ENCODE measurements around the gene TSPAN8.
"Not testable (repeated sequence)": the region's sequence is repeated elsewhere in the genome, so short reads cannot be mapped to it uniquely, and the experiment has no call there.

Gene TSPAN8

DNA sequence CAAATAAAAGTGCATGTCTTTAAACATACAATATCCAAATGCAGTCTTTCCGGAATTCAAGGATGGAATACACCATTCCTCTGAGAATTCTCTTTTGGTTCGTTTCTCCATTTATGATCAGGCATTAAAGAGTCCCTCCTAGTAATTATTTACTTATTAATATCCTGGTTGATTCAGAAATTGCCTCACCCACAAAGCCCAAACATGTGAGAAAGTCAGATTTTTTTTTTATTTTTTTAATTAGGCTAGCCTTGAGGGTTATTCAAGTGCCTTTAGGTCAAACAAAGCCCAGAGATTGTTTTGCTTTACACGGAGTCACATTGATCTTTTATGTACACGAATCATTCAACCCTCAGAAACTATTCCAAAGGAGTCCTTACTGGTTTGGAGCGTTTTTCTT, 6.4 kb upstream of the TSPAN8 start:
- DNase-seq (ENCODE audit: low read depth) = no peak

DNA sequence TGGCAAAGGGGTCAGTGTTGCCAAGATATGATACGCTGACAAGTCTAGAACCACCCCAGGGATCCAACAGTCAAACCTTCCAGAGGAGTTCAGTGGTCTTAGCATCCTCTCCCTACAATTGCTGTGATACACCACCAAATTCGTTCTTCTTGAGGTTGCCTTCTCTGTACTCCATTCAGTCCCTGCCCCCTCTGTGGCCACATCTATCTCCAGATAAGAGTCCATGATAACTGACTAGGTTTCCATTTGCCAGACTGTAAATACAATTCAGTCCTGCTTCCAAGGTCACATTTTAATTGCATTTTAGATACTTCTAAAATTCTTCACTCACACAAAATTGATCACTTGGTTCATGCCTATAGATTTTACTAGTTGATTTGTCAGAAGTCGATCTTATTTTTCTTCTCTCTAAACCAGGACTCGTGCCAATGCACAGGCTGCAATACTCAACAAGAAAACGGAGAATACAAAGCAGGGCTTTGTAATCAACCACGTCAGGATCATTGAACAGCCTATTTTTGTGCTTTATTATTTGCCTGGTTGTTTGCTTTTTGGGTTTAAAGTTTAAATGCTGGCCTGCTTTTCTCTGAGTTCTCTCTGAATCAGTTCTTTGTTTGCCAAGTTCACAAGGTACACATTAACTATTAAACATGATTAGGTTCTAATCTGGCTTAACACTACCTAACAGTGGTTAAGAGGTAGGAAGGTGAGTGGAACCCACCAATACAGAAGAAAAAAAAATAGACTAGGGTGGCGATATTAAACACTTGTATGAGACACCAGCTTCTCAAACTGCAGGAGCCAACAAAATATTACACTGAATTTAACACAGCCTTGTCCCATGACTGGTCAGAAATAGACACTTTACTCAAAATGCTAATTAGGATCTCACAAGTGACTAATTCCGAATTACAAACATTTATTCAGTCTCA, 5.3 kb upstream of the TSPAN8 start:
- no peak for DNase-seq (ENCODE audit: low read depth)

DNA sequence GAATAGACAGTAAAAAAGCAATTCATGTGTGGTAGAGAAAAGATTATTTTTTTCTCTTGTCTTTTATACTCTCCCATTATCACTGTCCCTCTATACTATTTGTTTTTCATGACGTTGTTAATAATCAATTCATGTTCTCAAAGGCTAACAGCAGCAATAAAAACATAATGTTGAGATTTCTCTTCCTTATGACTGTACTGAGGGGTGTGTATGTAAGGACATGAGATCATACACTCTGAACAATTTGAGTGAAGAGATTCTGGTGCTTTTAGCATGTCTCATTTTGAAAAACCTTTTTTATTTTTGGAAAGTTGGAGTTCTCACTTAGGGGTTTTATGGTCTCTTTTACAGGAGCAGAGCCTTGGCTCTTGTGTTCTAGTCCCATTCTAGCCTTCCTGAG, 3.8 kb upstream of the TSPAN8 start:
- DNase-seq (ENCODE audit: low read depth) = no peak

DNA sequence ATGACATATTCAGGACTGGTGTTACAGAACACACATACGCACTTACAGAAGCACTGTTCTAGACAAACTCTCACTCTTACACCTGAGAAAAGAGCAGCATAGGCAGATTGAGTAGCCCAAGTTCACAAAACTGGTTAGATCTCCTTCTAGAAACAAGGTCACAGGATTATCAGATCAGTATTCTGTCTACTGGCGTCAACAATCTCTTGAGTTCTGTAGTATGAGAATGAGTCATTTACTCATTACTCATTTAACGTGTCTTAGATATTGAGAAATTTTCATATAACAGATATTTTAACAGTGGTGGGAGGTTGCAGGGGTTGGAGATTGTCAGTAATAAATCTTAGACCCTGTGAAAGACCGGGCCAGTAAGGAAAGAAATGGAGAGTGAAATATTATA, 2.8 kb upstream of the TSPAN8 start:
- DNase-seq (ENCODE audit: low read depth) = no peak

DNA sequence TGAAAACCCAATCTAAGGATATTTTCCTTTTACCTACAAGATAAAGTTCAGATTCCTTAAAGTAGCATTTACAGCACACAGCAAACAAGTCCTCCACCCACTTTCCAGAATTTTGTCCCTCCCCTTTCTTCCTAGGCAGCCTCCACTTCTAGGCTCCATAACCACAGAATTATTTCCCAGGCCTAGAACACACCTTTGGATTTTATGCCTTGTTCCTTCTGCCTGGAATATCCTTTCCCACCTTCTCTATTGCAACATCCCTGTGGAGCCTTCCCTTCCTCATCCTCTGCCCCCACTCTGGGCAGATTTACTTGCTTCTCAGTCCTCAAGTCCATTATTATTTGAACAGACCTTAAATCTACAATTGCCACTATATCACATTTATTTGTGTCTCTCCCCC, 2.1 kb upstream of the TSPAN8 start:
- no peak for DNase-seq (ENCODE audit: low read depth)

DNA sequence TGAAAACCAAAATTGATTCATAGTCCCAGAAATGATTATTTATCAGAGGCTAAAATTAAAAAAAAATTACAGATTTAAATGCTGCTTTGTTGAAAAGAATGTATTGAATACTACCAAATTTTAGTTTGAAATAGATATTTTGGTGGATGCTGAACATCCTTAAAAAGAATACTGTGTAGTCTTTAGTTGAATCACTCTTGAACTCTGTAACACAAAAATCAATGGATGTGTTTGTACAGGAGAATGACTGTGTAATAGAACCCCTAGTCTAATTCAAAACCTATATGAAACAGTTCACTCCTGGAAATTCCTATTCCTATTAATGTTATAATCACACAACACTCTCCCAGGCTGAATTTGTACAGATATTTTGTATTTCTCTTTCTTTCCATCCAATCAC, 1.5 kb upstream of the TSPAN8 start:
- DNase-seq (ENCODE audit: low read depth) = no peak

DNA sequence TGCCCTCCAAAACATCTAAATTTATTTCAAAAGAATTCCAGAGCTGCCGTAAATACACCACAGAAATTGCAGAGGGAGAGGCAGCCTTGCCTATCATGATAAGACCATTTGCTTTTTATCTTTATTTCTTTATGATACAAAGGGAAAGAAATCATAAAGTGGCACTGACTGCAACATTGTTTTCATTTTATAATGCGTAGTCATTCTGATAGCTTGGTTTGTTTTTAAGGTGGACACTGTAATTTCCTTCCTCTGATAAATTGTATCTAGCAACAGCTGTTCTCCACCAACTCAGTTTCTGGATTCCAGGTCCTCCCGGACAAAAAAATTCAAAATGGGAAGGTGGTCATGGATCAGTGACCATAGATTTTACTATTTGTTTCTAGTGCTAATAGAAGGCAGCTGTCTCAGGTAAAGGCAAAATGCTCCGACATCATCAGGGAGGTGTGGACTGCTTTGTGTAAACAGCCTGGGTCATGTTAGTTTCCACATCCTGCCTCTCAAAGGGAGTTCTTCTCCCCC, 623 bp upstream of the TSPAN8 start:
- no peak for DNase-seq (ENCODE audit: low read depth)

DNA sequence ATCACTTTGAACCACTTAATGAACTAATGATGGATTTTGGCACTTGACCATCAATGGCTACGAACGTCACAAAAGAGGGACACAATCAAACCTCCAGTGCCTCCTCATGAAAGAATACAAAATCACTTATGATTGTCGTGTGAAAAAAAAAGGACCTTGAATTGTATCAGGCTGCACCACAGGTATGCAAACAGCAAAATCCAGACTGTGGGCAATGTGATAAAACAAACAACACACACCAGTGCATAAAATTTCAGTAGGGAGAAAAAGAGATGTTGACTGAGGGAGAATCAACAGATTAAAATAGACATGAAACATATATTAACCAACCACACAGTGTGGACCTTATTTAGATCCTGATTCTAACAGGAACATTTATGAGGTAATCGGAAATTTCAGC, 2.6 kb downstream of the TSPAN8 start:
- DNase-seq (ENCODE audit: low read depth) = no peak

DNA sequence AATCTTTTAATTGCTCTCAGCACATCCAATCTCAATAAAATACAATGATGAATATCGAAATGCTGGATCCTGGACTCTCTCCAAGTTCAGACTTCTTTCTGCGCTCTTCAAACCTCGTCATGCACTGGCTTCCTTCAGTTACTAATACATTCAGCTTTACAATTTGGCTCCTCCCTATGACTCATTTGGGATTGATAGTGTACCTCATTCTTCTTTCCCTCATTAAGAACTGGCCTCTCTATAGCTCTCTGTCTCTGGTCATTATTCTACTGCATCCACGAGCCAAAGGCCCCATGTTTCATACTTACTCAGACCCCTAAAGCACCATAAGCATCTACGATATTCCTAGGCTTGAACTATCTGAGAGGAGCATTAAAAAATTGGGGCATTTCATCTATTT, 4.9 kb downstream of the TSPAN8 start:
- no peak for DNase-seq (ENCODE audit: low read depth)

DNA sequence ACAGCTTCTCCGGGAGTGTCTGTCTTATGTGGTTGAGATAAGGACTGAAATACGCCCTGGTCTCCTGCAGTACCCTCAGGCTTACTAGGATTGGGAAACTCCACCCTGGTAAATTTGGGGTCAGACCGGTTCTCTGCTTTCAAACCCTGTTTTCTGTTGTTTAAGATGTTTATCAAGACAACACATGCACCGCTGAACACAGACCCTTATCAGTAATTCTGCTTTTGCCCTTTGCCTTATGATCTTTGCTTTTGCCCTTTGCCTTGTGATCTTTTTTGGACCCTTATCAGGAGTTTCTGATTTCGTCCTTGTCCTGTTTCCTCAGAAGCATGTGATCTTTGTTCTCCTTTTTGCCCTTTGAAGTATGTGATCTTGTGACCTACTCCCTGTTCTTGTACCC, 7.8 kb downstream of the TSPAN8 start:
- not testable (repeated sequence) for DNase-seq (ENCODE audit: low read depth)

DNA sequence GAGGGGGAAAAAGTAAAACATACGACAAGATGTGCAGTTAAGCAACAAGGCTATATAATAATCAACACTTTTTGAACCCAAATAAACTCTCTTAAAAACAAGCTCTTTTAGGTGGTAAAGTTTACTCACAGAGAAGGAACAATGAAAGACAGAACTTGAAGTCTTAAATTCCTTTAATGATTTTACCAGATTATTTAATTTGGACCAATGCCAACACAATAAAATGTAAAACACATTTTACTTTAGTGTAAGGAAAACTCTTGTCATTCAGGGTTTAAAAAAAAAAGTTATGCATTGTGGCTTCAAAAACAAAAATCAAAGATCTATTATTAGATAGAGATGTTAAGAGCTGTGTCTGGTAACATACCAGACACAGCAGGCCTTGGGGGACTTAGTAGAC, 13.1 kb downstream of the TSPAN8 start:
- no peak for DNase-seq (ENCODE audit: low read depth)

DNA sequence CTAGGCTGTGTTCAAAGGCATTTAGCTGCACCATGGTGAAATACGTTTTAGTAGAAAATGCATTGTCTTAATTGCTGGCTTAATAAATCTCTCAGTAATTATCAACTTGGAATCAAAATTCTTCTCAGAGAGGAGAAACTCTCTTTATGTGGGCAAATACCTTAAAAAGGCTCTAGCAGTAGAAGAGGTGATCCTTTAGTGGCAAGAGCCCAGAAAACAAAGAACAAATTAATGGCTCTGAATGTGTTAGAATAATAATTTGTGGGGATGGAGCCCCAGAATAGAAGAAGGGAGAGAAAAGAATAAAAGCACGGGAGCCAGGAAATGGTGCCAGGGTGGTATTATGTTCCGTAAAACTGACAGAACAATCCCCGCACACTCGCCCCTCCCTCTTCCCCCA, 14.8 kb downstream of the TSPAN8 start:
- no peak for DNase-seq (ENCODE audit: low read depth)

DNA sequence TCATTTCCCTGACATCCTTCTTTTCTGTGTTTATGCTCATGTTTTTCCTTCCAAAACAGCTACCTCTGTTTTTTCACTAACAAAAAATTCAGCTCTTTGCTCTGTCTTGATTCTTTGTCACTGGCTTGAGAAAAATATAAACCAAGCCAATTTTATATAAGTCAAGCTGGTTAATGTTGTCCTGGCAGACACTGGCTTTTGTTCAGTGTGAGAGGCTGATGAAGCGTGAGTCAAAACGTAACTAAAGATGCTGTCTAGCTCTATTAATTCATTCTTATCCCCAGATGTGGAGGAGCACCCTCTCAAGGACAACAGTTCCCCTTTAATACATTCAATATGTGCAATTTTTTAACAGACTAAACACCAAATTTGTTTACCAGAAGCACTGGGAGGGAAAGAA, 15.8 kb downstream of the TSPAN8 start:
- DNase-seq (ENCODE audit: low read depth) = no peak

DNA sequence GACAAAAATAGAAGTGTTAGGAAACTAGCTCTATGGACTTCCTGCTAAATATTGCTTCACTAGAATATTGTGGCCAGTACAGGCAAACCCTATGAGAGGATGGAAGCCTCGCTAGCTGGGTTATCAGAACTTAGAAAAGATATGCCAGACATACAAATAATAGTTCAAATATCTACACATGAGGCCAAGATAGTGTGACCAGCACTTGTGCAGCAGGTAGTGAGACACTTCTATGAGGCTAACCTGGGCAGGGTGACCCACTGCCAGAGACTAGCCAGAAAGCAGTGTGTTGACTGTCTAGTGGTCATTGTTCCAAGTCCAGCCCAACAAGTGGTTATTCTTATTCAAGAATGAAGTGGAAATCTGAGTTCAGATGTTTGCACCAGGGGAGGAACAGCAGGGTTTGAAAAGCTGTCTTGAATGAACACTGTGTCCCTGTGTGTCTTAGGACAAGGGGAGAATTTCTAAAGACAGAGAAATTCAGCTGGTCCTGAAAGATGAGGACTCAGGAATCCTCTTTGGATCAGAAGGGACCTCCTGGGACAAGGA, 16.3 kb downstream of the TSPAN8 start:
- no peak for DNase-seq (ENCODE audit: low read depth)

DNA sequence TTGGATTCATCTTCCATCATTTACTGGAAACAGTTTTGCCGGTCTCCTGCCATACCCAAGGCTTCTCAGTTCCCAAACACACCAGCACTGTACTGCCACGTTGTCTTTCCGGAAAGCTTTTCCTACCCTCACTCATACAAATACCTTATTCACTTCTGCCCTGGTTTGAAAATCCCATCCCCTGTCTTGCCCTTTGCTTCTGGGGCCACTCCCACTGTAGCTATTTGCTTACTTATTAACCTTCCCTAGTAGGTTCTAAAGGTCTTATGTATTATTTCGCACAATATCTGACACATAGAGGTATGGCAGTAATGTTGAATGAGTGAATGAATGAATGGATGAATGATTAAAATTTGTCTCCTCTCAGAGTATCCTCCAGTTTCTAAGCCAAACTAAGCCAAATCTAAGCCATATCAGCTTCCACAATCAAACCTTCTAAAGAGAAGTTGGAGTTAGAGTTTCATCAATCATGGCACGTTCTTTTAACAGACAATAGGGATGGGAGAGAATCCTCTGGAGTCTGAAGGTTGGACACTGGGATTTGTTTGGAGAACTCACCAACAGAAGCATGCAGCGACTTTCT, 18.6 kb downstream of the TSPAN8 start:
- no peak for DNase-seq (ENCODE audit: low read depth)

DNA sequence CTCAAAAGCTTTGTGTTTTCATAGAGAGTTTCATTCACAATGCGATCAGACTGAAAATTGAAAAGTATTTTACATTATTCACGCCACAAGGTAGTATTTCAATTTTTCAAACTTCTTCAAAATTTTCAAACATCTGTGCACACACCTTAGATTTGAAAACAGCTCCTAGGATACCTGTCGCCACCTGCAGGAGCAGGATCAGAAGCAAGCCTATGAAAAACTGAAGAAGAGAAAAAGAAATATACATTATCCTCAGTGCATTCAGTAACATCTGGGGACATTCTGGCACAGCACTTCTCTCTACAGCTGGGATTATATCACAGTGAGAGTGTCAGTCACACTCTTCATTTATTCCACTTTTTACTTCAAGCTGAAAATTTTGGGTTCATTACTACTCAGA, 19.8 kb downstream of the TSPAN8 start:
- no peak for DNase-seq (ENCODE audit: low read depth)

DNA sequence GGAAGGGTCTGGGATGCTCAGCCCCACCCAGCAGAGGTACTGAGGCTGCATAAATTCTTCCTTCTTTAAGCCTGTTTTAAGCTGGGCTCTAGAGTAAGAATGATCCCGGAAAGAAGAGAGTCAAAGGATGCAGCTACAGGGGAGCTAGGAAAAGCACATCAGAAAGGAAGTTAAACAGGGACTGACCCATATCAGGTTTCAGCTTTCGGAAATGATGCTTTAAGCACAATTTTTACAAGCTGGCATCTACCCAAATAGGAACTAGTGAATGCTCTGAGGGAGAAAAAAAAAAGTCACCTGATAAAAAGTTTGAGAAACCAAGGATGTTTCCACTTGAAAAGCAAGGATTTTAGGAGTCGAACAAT, 22.0 kb downstream of the TSPAN8 start:
- no peak for DNase-seq (ENCODE audit: low read depth)

DNA sequence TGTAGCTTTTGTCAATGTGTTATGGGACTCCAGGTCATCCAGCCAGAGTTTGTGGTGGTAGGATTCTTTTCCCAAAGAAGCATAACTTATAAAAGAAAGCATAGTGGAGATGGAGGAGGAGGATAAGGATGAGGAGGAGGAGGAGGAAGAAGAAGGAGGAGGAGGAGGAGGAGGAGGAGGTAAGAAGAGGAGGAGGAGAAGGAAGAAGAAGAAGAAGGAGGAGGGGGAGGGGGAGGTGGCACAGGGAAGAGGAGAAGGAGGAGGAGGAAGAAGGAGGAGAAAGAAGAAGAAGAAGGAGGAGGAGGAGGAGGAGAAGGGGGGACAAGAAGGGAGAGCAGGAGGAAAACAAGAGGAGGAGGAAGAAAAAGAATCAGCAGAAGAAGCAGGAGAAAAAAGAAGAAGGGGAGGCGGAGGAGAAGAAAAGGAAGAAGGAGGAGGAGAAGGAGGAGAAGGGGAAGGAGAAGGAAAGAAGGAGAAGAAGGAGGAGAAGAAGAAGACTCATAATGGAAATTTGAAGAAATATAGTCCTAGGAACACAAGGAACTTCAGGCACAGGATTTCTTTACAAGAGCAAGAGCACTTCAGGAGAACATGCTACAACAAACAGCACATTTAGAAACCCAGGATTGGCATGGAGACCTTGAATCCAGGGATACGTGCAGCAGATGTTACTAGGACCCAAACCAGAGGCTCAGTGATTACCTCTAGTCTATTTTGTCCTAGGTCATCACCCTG, 22.6 kb downstream of the TSPAN8 start:
- DNase-seq (ENCODE audit: low read depth) = no peak

DNA sequence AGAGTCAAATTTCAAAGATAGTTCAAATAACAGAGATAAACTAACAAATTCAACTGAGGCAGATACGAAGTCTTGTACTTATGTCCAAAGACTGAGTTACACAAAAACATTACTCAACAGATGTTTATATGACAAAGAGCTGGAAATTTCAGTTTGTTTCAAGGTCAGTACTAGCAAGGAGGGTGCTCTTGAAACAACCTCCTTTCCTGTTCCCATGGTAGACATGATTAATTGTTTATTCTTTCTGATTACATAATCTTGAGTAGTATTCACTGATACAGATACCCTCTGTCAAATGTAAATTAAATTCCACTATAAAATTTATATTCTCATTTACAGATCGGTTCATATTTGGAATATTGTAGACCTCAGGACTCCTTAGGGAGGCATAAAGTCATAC, 23.4 kb downstream of the TSPAN8 start:
- no peak for DNase-seq (ENCODE audit: low read depth)

DNA sequence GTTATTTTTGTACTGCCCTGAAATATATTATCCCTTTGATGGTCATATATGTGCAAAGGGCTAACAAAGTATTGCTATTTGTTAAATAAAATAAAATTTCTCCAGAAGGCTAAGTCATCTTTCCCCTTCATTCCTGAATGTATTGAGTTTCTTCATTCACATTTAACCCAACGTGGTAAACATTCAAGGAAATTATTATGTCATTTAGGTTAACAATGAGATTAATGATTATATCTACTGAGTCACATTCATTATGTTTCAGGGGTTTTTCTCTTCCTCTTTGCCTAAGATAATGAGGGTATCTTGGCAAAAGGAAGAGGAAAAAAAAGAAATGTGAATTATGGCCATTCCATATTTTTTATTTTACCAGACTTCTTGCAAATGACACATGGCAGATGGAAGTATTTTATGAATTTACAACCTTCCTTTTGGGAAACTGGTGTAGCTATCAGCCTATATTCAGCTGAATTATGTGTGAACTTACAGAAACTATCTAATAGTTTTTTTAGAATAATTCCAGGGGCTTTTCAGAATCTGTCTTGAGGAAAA, 27.2 kb downstream of the TSPAN8 start:
- DNase-seq (ENCODE audit: low read depth) = no peak

DNA sequence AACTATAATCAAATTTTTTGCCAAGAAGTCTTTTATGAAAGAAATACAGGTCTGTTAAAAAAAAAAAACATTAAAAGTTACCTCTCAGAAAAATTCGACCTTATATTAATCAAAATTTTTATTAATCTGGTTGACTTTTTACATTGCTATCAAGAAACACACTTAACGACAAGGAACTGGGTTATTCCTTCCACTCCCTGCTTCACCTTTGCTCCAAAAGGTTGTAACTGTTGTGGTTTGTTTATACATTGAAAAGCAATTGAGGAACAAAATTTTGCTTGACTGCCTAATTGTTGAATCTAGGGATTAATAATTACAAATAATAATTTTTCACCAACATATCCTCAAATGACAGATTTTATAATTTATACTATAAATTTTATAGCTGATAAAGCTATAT, 28.4 kb downstream of the TSPAN8 start:
- DNase-seq (ENCODE audit: low read depth) = no peak

DNA sequence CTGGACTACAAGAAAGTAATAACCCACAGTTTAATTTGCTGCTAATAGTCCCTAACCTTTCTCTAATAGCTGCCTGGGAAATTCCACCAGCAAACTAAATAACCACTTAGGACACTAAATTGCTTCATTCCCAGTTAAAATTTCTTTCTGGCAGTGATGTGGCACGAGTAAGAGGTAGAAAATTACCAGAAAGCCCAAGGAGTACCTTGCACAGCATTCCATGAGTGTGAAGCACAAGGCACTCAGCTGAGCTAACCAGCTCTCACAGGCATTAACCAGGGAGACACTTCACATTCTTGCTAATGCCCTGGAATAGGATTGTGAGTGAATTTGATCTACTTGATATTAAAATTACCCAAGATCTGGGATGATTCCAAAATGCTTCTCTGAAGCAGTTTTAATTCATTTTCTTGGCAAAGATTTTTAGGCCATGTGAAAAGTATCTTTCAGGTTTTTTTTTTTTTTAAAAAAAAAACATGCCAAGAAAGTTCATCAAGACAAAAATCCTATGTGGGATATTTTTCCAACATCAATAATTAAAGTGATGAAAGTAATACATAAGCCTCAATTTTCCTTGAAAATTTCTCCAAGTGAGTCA, 29.5 kb downstream of the TSPAN8 start:
- peak; percentile 44 for DNase-seq (ENCODE audit: low read depth)

Measured in fibroblast of the conjunctiva (primary cell).